ENCODE data around the gene SDCBP2.

- TF ChIP-seq RNF2 (conservative IDR thresholded peaks at IDR 0.05; ENCODE audit: low read depth) (no peak), HDAC6 (IDR thresholded peaks at IDR 0.05; ENCODE audit: low read depth, low read length) (no peak), PRDM10 (CRISPR knock-in tag; IDR thresholded peaks at IDR 0.05; ENCODE audit: low read depth) (no peak), CTCF (CRISPR knock-in tag; IDR thresholded peaks at IDR 0.05) (no peak), POLR2A (IDR thresholded peaks at IDR 0.05; ENCODE audit: insufficient read depth in 1 of 2, low read depth in 2 of 2, low read length in 2 of 2) (no peak), SRF (IDR thresholded peaks at IDR 0.05; ENCODE audit: low read depth, low read length) (no peak), BRD4 (CRISPR knock-in tag; IDR thresholded peaks at IDR 0.05) (no peak), ZMAT3 (CRISPR knock-in tag; conservative IDR thresholded peaks at IDR 0.05) (no peak)
These were observed 47.1 kb upstream of the SDCBP2 start for GRCh38 chr20:1376007-1376406.
